ENCODE measurements around the gene XRN1.
"Not testable (repeated sequence)": the region's sequence is repeated elsewhere in the genome, so short reads cannot be mapped to it uniquely, and the experiment has no call there.

Gene XRN1

GRCh38 chr3:142447852-142448823 lies at the start of gene XRN1:
XRN1 (minus strand) TSS chr3:142448037; CDS start chr3:142447944, 93 bp downstream.
- DNase-seq: peak; percentile 78 to 96 (median 92)
- intact Hi-C loops (cut with DNase I): no loop called here

GRCh38 chr3:142495103-142495502 lies 47.3 kb upstream of the XRN1 start:
- intact Hi-C loops (cut with DNase I): no loop called here
- DNase-seq: no peak

GRCh38 chr3:142492184-142492583 lies 44.3 kb upstream of the XRN1 start:
- intact Hi-C loops (cut with DNase I): no loop called here
- no peak for DNase-seq

GRCh38 chr3:142489572-142490323 lies 41.9 kb upstream of the XRN1 start:
- intact Hi-C loops (cut with DNase I): no loop called here
- no peak for DNase-seq

GRCh38 chr3:142484912-142485435 lies 37.1 kb upstream of the XRN1 start:
- intact Hi-C loops (cut with DNase I): no loop called here
- no peak for DNase-seq

- no peak for DNase-seq
- intact Hi-C loops (cut with DNase I): no loop called here
Observed at GRCh38 chr3:142481196-142481595, 33.4 kb upstream of the XRN1 start.

- intact Hi-C loops (cut with DNase I): no loop called here
- no peak for DNase-seq
Observed at GRCh38 chr3:142470826-142471225, 23.0 kb upstream of the XRN1 start.

- intact Hi-C loops (cut with DNase I): no loop called here
- DNase-seq: no peak
Observed at GRCh38 chr3:142468456-142468855, 20.6 kb upstream of the XRN1 start.

GRCh38 chr3:142467768-142468167 lies 19.9 kb upstream of the XRN1 start:
- DNase-seq: no peak
- intact Hi-C loops (cut with DNase I): no loop called here

- DNase-seq: no peak
- intact Hi-C loops (cut with DNase I): no loop called here
Observed at GRCh38 chr3:142460689-142461088, 12.9 kb upstream of the XRN1 start.

GRCh38 chr3:142459929-142460328 lies 12.1 kb upstream of the XRN1 start:
- DNase-seq: no peak
- intact Hi-C loops (cut with DNase I): no loop called here

GRCh38 chr3:142459096-142459495 lies 11.3 kb upstream of the XRN1 start:
- DNase-seq: no peak
- intact Hi-C loops (cut with DNase I): no loop called here

- DNase-seq: no peak
- intact Hi-C loops (cut with DNase I): no loop called here
Observed at GRCh38 chr3:142450881-142451280, 3.0 kb upstream of the XRN1 start.

- DNase-seq: no peak
- intact Hi-C loops (cut with DNase I): no loop called here
Observed at GRCh38 chr3:142450189-142450588, 2.4 kb upstream of the XRN1 start.

- peak; percentile 12 to 75 (median 48) for DNase-seq
- intact Hi-C loops (cut with DNase I): no loop called here
Observed at GRCh38 chr3:142447301-142447851, 461 bp downstream of the XRN1 start.

GRCh38 chr3:142445816-142446254 lies 2.0 kb downstream of the XRN1 start:
- no peak for DNase-seq
- intact Hi-C loops (cut with DNase I): no loop called here

GRCh38 chr3:142444343-142444742 lies 3.5 kb downstream of the XRN1 start:
- intact Hi-C loops (cut with DNase I): no loop called here

GRCh38 chr3:142443060-142443459 lies 4.8 kb downstream of the XRN1 start:
- intact Hi-C loops (cut with DNase I): not testable (repeated sequence)

More at GRCh38 chr3:142444343-142444742, 3.5 kb downstream of the XRN1 start:
- no peak for DNase-seq

GRCh38 chr3:142439499-142440220 lies 8.2 kb downstream of the XRN1 start:
- intact Hi-C loops (cut with DNase I); DNase-seq: not testable (repeated sequence)

More at GRCh38 chr3:142443060-142443459, 4.8 kb downstream of the XRN1 start:
- not testable (repeated sequence) for DNase-seq

Measured in head of caudate nucleus (tissue), 42 donors.